ENCODE results near the gene SSH3.
"Not testable (repeated sequence)": the region's sequence is repeated elsewhere in the genome, so short reads cannot be mapped to it uniquely, and the experiment has no call there.

The SSH3 gene

GRCh38 chr11:67313125-67313890, 10.0 kb downstream of the SSH3 start:
- DNase-seq, result no peak

GRCh38 chr11:67314218-67314617, 10.9 kb downstream of the SSH3 start:
- DNase-seq, result no peak

- no peak for DNase-seq
These were observed 12.1 kb downstream of the SSH3 start for GRCh38 chr11:67315325-67315909.

GRCh38 chr11:67316882-67317204, 13.5 kb downstream of the SSH3 start:
- DNase-seq, result no peak

- DNase-seq, result peak; percentile 94
These were observed 14.0 kb downstream of the SSH3 start for GRCh38 chr11:67317205-67317887.

GRCh38 chr11:67317888-67318555, 14.7 kb downstream of the SSH3 start:
- no peak for DNase-seq

- not testable (repeated sequence) for DNase-seq
These were observed 15.5 kb downstream of the SSH3 start for GRCh38 chr11:67318876-67319275.

- DNase-seq, result no peak
These were observed 16.7 kb downstream of the SSH3 start for GRCh38 chr11:67320011-67320410.

- no peak for DNase-seq
These were observed 17.4 kb downstream of the SSH3 start for GRCh38 chr11:67320691-67321090.

- DNase-seq, result no peak
These were observed 18.1 kb downstream of the SSH3 start for GRCh38 chr11:67321313-67321871.

- DNase-seq, result no peak
These were observed 18.7 kb downstream of the SSH3 start for GRCh38 chr11:67322049-67322448.

GRCh38 chr11:67323526-67323925, 20.2 kb downstream of the SSH3 start:
- DNase-seq, result no peak

- no peak for DNase-seq
These were observed 28.9 kb downstream of the SSH3 start for GRCh38 chr11:67332081-67332691.

- no peak for DNase-seq
These were observed 33.9 kb downstream of the SSH3 start for GRCh38 chr11:67337257-67337656.

GRCh38 chr11:67344264-67344663, 40.9 kb downstream of the SSH3 start:
- DNase-seq, result no peak

- DNase-seq, result no peak
These were observed 42.1 kb downstream of the SSH3 start for GRCh38 chr11:67345247-67345919.

- DNase-seq, result no peak
These were observed 42.8 kb downstream of the SSH3 start for GRCh38 chr11:67345920-67346819.

- DNase-seq, result no peak
These were observed 44.8 kb downstream of the SSH3 start for GRCh38 chr11:67347964-67348749.

- DNase-seq, result no peak
These were observed 45.7 kb downstream of the SSH3 start for GRCh38 chr11:67349036-67349435.

GRCh38 chr11:67349457-67349856, 46.1 kb downstream of the SSH3 start:
- no peak for DNase-seq
